Activated B cell treated with CpG ODN at 0.5 μM for 24 hours (primary cell): ENCODE data around the gene TAF1D. TPM values are rescaled to one million over a fixed set of nuclear protein-coding genes. Genes with fewer than 3 reads are reported as not detected.
"Not testable (repeated sequence)": the region's sequence is repeated elsewhere in the genome, so short reads cannot be mapped to it uniquely, and the experiment has no call there.

ENCODE experiments used
- ATAC-seq: fragments of 200-7000 bp; cut with Tn5 transposase; one replicate; pipeline ENCODE4 v1.10.0; 2021; ENCODE audit warnings: low read depth, mild to moderate bottlenecking, moderate library complexity
- CTCF ChIA-PET: fragments of 350-600 bp; sonication (Branson Sonifier 250); formaldehyde crosslinking; loops from one replicate; lab custom pipeline; 2021; ENCODE audit warnings: antibody characterized with exemption; lab: Charles Lee
- POLR2A ChIA-PET: fragments of 350-600 bp; sonication (Branson Sonifier 250); formaldehyde crosslinking; loops from one replicate; lab custom pipeline; 2021; ENCODE audit warnings: antibody characterized with exemption; lab: Charles Lee
- DNase-seq: peaks from one replicate; pipeline ENCODE4 v3.0.0; 2022
- H3K27ac Mint-ChIP-seq: one replicate; pipeline ENCODE4 v1.8.0; 2020; ENCODE audit warnings: mixed read lengths
- H3K27me3 Mint-ChIP-seq: one replicate; pipeline ENCODE4 v1.8.0; 2021; ENCODE audit warnings: mixed read lengths
- H3K36me3 Mint-ChIP-seq: one replicate; pipeline ENCODE4 v1.8.0; 2021; ENCODE audit warnings: low read depth, mixed read lengths
- H3K4me1 Mint-ChIP-seq: one replicate; pipeline ENCODE4 v1.8.0; 2021; ENCODE audit warnings: mixed read lengths
- H3K4me3 Mint-ChIP-seq: one replicate; pipeline ENCODE4 v1.8.0; 2020; ENCODE audit warnings: mild to moderate bottlenecking, mixed read lengths
- H3K9me3 Mint-ChIP-seq: one replicate; pipeline ENCODE4 v1.8.0; 2020; ENCODE audit warnings: mixed read lengths
- CTCF ChIP-seq: fragments of 200-600 bp; IDR thresholded peaks from one replicate; pipeline ENCODE4 v1.8.0; 2022; ENCODE audit warnings: antibody characterized with exemption, mild to moderate bottlenecking
- intact Hi-C: fragments of 100-400 bp; cut with micrococcal nuclease; formaldehyde crosslinking; loops from one replicate; pipeline ENCODE4 v1.15.1; 2024
- total RNA-seq: library from RNA; stranded (reverse); gene quantifications from 2 replicates; pipeline ENCODE4 v1.2.3, GENCODE V29; 2022

TAF1D gene
- total RNA-seq, 1 donor from 2014 or later: 315 TPM

DNA sequence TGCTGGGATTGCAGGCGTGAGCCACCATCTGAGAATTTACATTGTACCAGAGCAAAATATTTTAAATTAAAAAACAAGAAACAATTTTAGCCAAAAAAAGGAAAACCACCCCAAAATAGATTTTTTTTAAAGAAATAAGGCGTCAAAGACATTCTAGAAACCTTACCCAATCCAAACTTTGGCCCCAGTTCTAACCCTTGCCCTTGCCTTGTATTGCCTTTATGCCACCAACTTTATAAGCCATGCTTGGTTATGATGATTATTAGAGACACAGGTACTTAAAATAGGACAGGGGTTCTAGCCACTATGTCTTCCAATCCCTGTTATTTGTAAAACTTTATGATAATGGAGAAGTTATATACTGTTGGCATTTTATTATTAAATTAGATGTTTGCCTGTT lies 11.9 kb upstream of the TAF1D start:
- ATAC-seq (no peak), DNase-seq (no peak)
- Mint-ChIP-seq H3K36me3 (peaks cover 36% of the 10 kb centered on the region), H3K27me3 (no peaks in the 10 kb centered on the region), H3K9me3 (no peaks in the 10 kb centered on the region), H3K27ac (no peak overlapping the region), H3K4me3 (no peak overlapping the region), H3K4me1 (no peaks in the 10 kb centered on the region)
- CTCF ChIA-PET: no interaction called here
- TF ChIP-seq CTCF: no peak
- POLR2A ChIA-PET: no interaction called here
- intact Hi-C loops: no loop called here

GRCh38 chr11:93751001-93751400 lies 9.7 kb upstream of the TAF1D start:
- Mint-ChIP-seq H3K27ac (no peak overlapping the region), H3K36me3 (peaks cover 22% of the 10 kb centered on the region), H3K4me3 (no peak overlapping the region), H3K27me3 (no peaks in the 10 kb centered on the region), H3K4me1 (no peaks in the 10 kb centered on the region), H3K9me3 (no peaks in the 10 kb centered on the region)
- TF ChIP-seq CTCF: no peak
- ChIA-PET POLR2A (interaction anchor here (1.3 to 1.6 kb wide), 2 partner anchors 9 to 33 kb away, joined by 5 read pairs; partner anchors contain the start of genes C11orf54, MED17 and TAF1D), CTCF (no interaction called here)
- intact Hi-C loops: no loop called here
- ATAC-seq: no peak
- DNase-seq: no peak

- no peaks in the 10 kb centered on the region for H3K9me3 Mint-ChIP-seq
- POLR2A ChIA-PET: interaction anchor here (0.8 kb wide), 1 partner anchor 37 kb away, joined by 3 read pairs; the partner anchor contains the start of gene MED17
Observed at GRCh38 chr11:93747122-93747521, 5.8 kb upstream of the TAF1D start.

GRCh38 chr11:93746101-93746500 lies 4.8 kb upstream of the TAF1D start:
- Mint-ChIP-seq H3K4me3 (no peak overlapping the region), H3K9me3 (no peaks in the 10 kb centered on the region), H3K27ac (no peak overlapping the region), H3K27me3 (no peaks in the 10 kb centered on the region), H3K4me1 (peaks cover 18% of the 10 kb centered on the region), H3K36me3 (peaks cover 21% of the 10 kb centered on the region)
- no peak for DNase-seq
- no peak for ATAC-seq
- POLR2A ChIA-PET: no interaction called here
- no peak for TF ChIP-seq CTCF
- CTCF ChIA-PET: no interaction called here
- intact Hi-C loops: no loop called here

More at GRCh38 chr11:93747122-93747521, 5.8 kb upstream of the TAF1D start:
- H3K4me3 Mint-ChIP-seq: no peak overlapping the region
- no peaks in the 10 kb centered on the region for H3K27me3 Mint-ChIP-seq
- CTCF ChIA-PET: no interaction called here
- peaks cover 15% of the 10 kb centered on the region for H3K4me1 Mint-ChIP-seq
- DNase-seq (no peak), ATAC-seq (no peak)
- intact Hi-C loops: no loop called here
- no peak overlapping the region for H3K27ac Mint-ChIP-seq
- no peak for TF ChIP-seq CTCF
- peaks cover 14% of the 10 kb centered on the region for H3K36me3 Mint-ChIP-seq

DNA sequence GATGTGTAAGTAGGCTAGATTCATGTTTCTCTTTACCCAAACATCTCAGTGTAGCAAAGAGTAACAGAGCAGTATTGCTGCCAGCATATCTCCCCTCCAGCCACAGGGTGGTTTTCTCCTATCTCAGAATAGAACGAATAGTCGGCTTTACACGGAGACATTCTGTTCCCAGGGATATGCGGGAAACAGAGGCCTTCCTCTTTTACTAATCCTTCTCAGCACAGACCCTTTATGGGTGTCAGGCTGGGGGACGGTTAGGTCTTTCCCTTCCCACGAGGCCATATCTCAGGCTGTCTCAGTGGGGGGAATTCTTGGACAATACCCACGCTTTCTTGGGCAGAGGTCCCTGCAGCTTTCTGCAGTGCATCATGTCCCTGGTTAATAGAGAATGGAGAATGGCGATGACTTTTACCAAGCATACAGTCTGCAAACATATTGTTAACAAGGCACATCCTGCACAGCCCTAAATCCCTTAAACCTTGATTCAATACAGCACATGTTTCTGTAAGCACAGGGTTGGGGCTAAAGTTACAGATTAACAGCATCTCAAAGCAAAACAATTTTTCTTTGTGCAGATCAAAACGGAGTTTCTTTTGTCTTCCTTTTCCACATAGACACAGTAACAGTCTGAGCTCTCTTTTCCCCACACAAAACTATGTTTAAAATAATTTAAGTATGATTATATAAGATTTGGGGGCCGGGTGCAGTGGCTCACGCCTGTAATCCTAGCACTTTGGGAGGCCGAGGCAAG lies 3.9 kb upstream of the TAF1D start:
- DNase-seq, H3K27me3 Mint-ChIP-seq, H3K4me3 Mint-ChIP-seq, H3K9me3 Mint-ChIP-seq, intact Hi-C loops, H3K27ac Mint-ChIP-seq, ATAC-seq, CTCF ChIA-PET: not testable (repeated sequence)
- POLR2A ChIA-PET: interaction anchor here (0.6 kb wide), 1 partner anchor 25 kb away, joined by 7 read pairs; no protein-coding TSS in a partner anchor
- peaks cover 28% of the 10 kb centered on the region for H3K36me3 Mint-ChIP-seq
- peaks cover 21% of the 10 kb centered on the region for H3K4me1 Mint-ChIP-seq
